NT2/D1 (cell line): ENCODE measurements around the gene HNF1B.

Source experiments
- YY1 ChIP-seq: IDR thresholded peaks from 2 replicates; pipeline ENCODE4 v1.6.1; 2011; ENCODE audit not compliant: insufficient read length, insufficient read depth
- ZNF274 ChIP-seq: IDR thresholded peaks from 2 replicates; pipeline ENCODE4 v1.6.1; 2011; ENCODE audit warnings: mild to moderate bottlenecking, low read depth, low read length

- TF ChIP-seq ZNF274 (no peak), YY1 (no peak)
These were observed 34.4 kb downstream of the HNF1B start for GRCh38 chr17:37710344-37710886.
